HepG2 (cell line): ENCODE data around the gene MTA1. TPM values are rescaled to one million over a fixed set of nuclear protein-coding genes. Genes with fewer than 3 reads are reported as not detected.
A peak's percentile ranks its signal among the peaks of the same experiment; 100 is the strongest.

Experiments used
- ATAC-seq: fragments of 200-7000 bp; cut with Tn5 transposase; 3 replicates; pipeline ENCODE4 v1.9.1; 2020; ENCODE audit warnings: mild to moderate bottlenecking, moderate library complexity
- BruUV-seq: library from RNA; stranded (reverse); fragments of 400-500 nt; replicated peaks from 2 replicates; lab custom pipeline; 2021; lab: Mats Ljungman, UMichigan
- CTCF ChIA-PET: fragments of 300-600 bp; formaldehyde crosslinking; extraction: SDS; loops from one replicate; lab custom pipeline; 2021; ENCODE audit warnings: low total read pairs, inconsistent platforms, low intra/inter-chr PET ratio; lab: Yijun Ruan, JAX
- POLR2A ChIA-PET: fragments of 350-600 bp; sonication (Branson Sonifier 250); formaldehyde crosslinking; loops from one replicate; lab custom pipeline; 2020; ENCODE audit warnings: antibody characterized with exemption, inconsistent platforms; lab: Yijun Ruan, JAX
- DNase-seq: peaks from one replicate; pipeline ENCODE4 v3.0.0-alpha.2; 2015; ENCODE audit warnings: low spot score
- FAIRE-seq: peaks from 3 replicates; lab custom pipeline; 2011; peaks lifted over from hg19 to GRCh38; lab: Jason Lieb, UNC
- H2AFZ ChIP-seq: one replicate; pipeline ENCODE4 v1.6.1; 2011; ENCODE audit warnings: low read length, inconsistent platforms
- H3K27ac ChIP-seq: fragments of 300-600 bp; 3 replicates; pipeline ENCODE4 v1.8.0; 2011; ENCODE audit warnings: mixed run types, mild to moderate bottlenecking, mixed read lengths, low read length, inconsistent platforms; ENCODE audit not compliant: insufficient read depth; ENCODE audit errors: extremely low read length
- H3K27me3 ChIP-seq, 2 experiments: fragments of 200-600 bp in 1 of 2; 2 replicates in 1 of 2; 3 replicates in 1 of 2; pipeline versions ENCODE4 v1.6.0 to v1.8.0; 2011; ENCODE audit warnings: low read length in 2 of 2, mild to moderate bottlenecking in 2 of 2, moderate library complexity in 2 of 2, inconsistent platforms in 1 of 2; ENCODE audit not compliant: insufficient read depth in 2 of 2, control insufficient read depth in 1 of 2
- H3K36me3 ChIP-seq, 2 experiments: fragments of 200-600 bp in 1 of 2; replicated peaks in 1 of 2; 2 replicates in 1 of 2; 3 replicates in 1 of 2; pipeline versions ENCODE4 v1.5.1 to v1.8.0; 2011; ENCODE audit warnings: low read length in 2 of 2, inconsistent platforms in 1 of 2; ENCODE audit not compliant: insufficient read depth in 2 of 2, control insufficient read depth in 1 of 2
- H3K4me1 ChIP-seq: 2 replicates; pipeline ENCODE4 v1.5.1; 2012; ENCODE audit warnings: low read length, inconsistent platforms; ENCODE audit not compliant: insufficient read depth
- H3K4me2 ChIP-seq: 2 replicates; pipeline ENCODE4 v1.6.0; 2011; ENCODE audit warnings: low read depth, low read length, inconsistent platforms
- H3K4me3 ChIP-seq, 3 experiments: fragments of 200-600 bp in 1 of 3; sonication (generic), shearing (Covaris generic) in 1 of 3; replicated peaks in 1 of 3; 2 replicates each; pipeline ENCODE4 v1.5.1; 2011 to 2016; ENCODE audit warnings: low read length in 3 of 3, inconsistent platforms in 2 of 3, low read depth in 2 of 3, mild to moderate bottlenecking in 2 of 3, control low read depth in 1 of 3, mixed read lengths in 1 of 3; ENCODE audit not compliant: insufficient read depth in 1 of 3
- H3K79me2 ChIP-seq: one replicate; pipeline ENCODE4 v1.6.1; 2011; ENCODE audit warnings: low read length, inconsistent platforms; ENCODE audit not compliant: insufficient read depth
- H3K9ac ChIP-seq: 2 replicates; pipeline ENCODE4 v1.6.0; 2011; ENCODE audit warnings: mild to moderate bottlenecking, low read depth, low read length, inconsistent platforms; ENCODE audit not compliant: insufficient read depth
- H3K9me3 ChIP-seq: 2 replicates; pipeline ENCODE4 v1.5.1; 2012; ENCODE audit warnings: mild to moderate bottlenecking, low read length
- H4K20me1 ChIP-seq: 2 replicates; pipeline ENCODE4 v1.6.0; 2011; ENCODE audit warnings: inconsistent platforms, mild to moderate bottlenecking, low read length, moderate library complexity; ENCODE audit not compliant: insufficient read depth
- AGO2 ChIP-seq: fragments of 200-400 bp; formaldehyde crosslinking; optimal IDR thresholded peaks from 2 replicates; pipeline ENCODE3; 2017; ENCODE audit warnings: mild to moderate bottlenecking, low read depth, low read length, moderate library complexity
- MYC ChIP-seq: sonication (generic); formaldehyde crosslinking; IDR thresholded peaks from 2 replicates; pipeline ENCODE4 v1.9.0; 2021; ENCODE audit warnings: missing genetic modification reagents, borderline replicate concordance
- NCOA2 ChIP-seq: sonication (generic); formaldehyde crosslinking; IDR thresholded peaks from 2 replicates; pipeline ENCODE4 v1.8.0; 2022; ENCODE audit warnings: inconsistent platforms
- NR2C2 ChIP-seq: sonication (generic); formaldehyde crosslinking; IDR thresholded peaks from 2 replicates; pipeline ENCODE4 v1.4.0; 2020; ENCODE audit warnings: missing genetic modification reagents, mild to moderate bottlenecking, moderate library complexity, borderline replicate concordance
- PHF8 ChIP-seq: sonication (generic); formaldehyde crosslinking; IDR thresholded peaks from 2 replicates; pipeline ENCODE4 v1.5.0; 2020; ENCODE audit warnings: missing genetic modification reagents
- POGZ ChIP-seq: sonication (generic); formaldehyde crosslinking; IDR thresholded peaks from 2 replicates; pipeline ENCODE4 v1.4.0; 2020; ENCODE audit warnings: mild to moderate bottlenecking, missing genetic modification reagents
- RXRA ChIP-seq: sonication (generic); formaldehyde crosslinking; IDR thresholded peaks from 2 replicates; pipeline ENCODE4 v1.5.1; 2020; ENCODE audit warnings: missing genetic modification reagents
- ZFY ChIP-seq: sonication (generic); formaldehyde crosslinking; IDR thresholded peaks from 2 replicates; pipeline ENCODE4 v1.4.0; 2020; ENCODE audit warnings: missing genetic modification reagents
- ZNF10 ChIP-seq: sonication (generic); formaldehyde crosslinking; IDR thresholded peaks from 2 replicates; pipeline ENCODE4 v1.4.0; 2020; ENCODE audit warnings: mild to moderate bottlenecking, low read depth, missing genetic modification reagents, borderline replicate concordance
- ZNF619 ChIP-seq: sonication (generic); formaldehyde crosslinking; IDR thresholded peaks from 2 replicates; pipeline ENCODE4 v1.4.0; 2020; ENCODE audit warnings: mild to moderate bottlenecking, missing genetic modification reagents
- WGBS: methylation state at CpG from one replicate; pipeline ENCODE4 v1.1.6; 2017; ENCODE audit warnings: low lambda C conversion rate; 5-methylcytosine and 5-hydroxymethylcytosine counted together
- in situ Hi-C: cut with HindIII; loops from 2 replicates; pipeline ENCODE4 v1.10.0; 2017; ENCODE audit warnings: low pct_unique_long_range_greater_than_20kb; ENCODE audit not compliant: extremely low pct_ligation_motif_present
- intact Hi-C: fragments of 100-400 bp; cut with micrococcal nuclease; formaldehyde crosslinking; loops from one replicate; pipeline ENCODE4 v1.10.0; 2022; ENCODE audit not compliant: unreplicated experiment
- polyA plus RNA-seq, 8 experiments: library from polyadenylated mRNA; depleted of rRNA in 3 of 8; stranded (reverse) in 7 of 8; unstranded in 1 of 8; fragments of >200 nt; fragmentation: Illumina TruSeq in 4 of 8; extraction: Trizol in 4 of 8; gene quantifications; 2 replicates each; pipeline versions ENCODE4 v1.2.1 to v1.2.3, GENCODE V29; 2011 to 2016; ENCODE audit warnings: low read depth in 4 of 8, missing spikeins in 1 of 8, mixed read lengths in 1 of 8; ENCODE audit not compliant: insufficient read depth in 1 of 8
- total RNA-seq, 5 experiments: library from RNA; depleted of rRNA; stranded (reverse); fragments of >200 nt; fragmentation: Illumina TruSeq; extraction: Trizol; gene quantifications; 2 replicates each; pipeline ENCODE4 v1.2.3, GENCODE V29; 2016; ENCODE audit warnings: low read depth in 1 of 5
- TF ChIP-seq, protein P1 (sequence below): sonication (generic); formaldehyde crosslinking; IDR thresholded peaks from 2 replicates; pipeline ENCODE4 v1.4.0; 2020; ENCODE audit warnings: mild to moderate bottlenecking, missing genetic modification reagents
- TF ChIP-seq, protein P2 (sequence below): sonication (generic); formaldehyde crosslinking; IDR thresholded peaks from 2 replicates; pipeline ENCODE4 v1.5.0; 2020; ENCODE audit warnings: mild to moderate bottlenecking, missing genetic modification reagents
- TF ChIP-seq, protein P3 (sequence below): sonication (generic); formaldehyde crosslinking; IDR thresholded peaks from 2 replicates; pipeline ENCODE4 v1.4.0; 2020; ENCODE audit warnings: missing genetic modification reagents, low read depth, mild to moderate bottlenecking, borderline replicate concordance
- TF ChIP-seq, protein P4 (sequence below): sonication (generic); formaldehyde crosslinking; IDR thresholded peaks from 2 replicates; pipeline ENCODE4 v1.4.0; 2020; ENCODE audit warnings: mild to moderate bottlenecking, missing genetic modification reagents

The MTA1 gene
- total and polyA plus RNA-seq, 2 of the 13 experiments (the other 11 are each of a cell fraction or from before 2014, with no cell fraction given) = 35.2 to 85.8 TPM

DNA sequence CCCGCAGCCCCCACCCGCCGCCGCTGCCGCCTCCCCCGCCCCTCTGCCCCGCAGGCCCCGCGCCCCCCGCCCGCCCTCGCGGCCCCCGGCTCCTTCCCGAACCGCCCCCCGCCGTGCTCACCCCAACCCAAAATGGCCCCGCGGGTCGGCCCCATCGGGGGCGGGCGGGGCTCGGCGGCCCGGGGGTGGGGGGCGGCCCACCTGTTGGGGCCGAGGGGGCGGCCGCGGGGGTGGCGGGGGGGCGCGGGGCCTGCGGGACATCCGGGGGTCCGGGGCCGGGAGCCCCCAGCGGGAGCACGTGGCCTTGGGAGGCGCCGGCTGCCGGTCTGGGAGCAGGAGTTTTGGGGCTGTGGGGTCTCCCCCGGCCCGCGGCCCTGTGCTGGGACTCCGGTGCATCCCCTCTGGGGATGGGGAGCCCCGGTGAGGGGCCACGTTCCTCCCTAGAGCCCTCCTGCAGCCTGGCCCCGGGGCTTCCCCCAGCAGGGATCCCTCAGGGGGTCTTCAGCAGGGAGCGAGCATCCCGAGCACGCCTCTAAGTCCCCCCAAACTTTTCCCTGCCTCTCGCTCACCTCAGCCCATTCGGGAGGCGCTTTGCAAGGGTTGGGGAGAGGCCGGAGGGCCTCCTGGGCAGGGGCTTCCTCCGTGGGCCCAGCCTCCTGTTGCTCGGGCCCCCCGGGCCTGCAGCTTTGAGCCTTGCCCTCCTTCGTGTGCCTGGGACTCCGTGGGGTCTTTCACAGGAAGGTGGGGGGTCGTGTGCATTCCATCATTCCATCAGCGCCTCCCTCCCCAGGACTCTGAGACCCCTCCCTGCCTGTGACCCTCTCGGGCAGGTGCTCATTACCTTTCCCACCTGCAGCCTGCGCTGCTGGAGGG is 710 bp downstream of the MTA1 start:
- 0 out of 2 replicates have a peak, but pooled peaks cover 2% of the 10 kb centered on the region for H4K20me1 ChIP-seq
- H3K79me2 ChIP-seq = peaks cover 46% of the 10 kb centered on the region
- FAIRE-seq (no peak), DNase-seq (no peak), ATAC-seq (no peak)
- H3K27me3 ChIP-seq = no peaks in the 10 kb centered on the region; a peak in 1 of 5 replicates
- intact Hi-C loops (no loop called here), in situ Hi-C loops (loop anchor here (5.0 kb wide), 1 partner anchor 107 kb away; the partner anchor contains the start of gene TMEM121)
- WGBS = 14% methylated on average over 2 of the region's 67 CpGs
- H3K4me3 ChIP-seq = peak overlapping the region; percentile 67 to 89 (median 88)
- no peak overlapping the region for H2AFZ ChIP-seq
- BruUV-seq = no TSS peak
- CTCF ChIA-PET = no interaction called here
- peak overlapping the region; percentile 72 for H3K27ac ChIP-seq
- H3K9ac ChIP-seq = peak overlapping the region; percentile 89
- peak overlapping the region; percentile 81 for H3K4me2 ChIP-seq
- peaks cover 1 to 7% of the 10 kb centered on the region in 2 experiments; a peak in 2 of 5 replicates for H3K36me3 ChIP-seq
- H3K9me3 ChIP-seq = no peaks in the 10 kb centered on the region
- peaks cover 43% of the 10 kb centered on the region for H3K4me1 ChIP-seq
- POLR2A ChIA-PET = no interaction called here
- TF ChIP-seq PHF8 (peak; percentile 45), POGZ (CRISPR knock-in tag) (no peak), AGO2 (peak; percentile 45), MYC (CRISPR knock-in tag) (peak; percentile 44; the same call in 1 of the 2 replicates), RXRA (CRISPR knock-in tag) (0 out of 2 replicates have a peak, but pooled peaks have one; percentile 10), NR2C2 (0 out of 2 replicates have a peak, but pooled peaks have one; percentile 29), ZFY (CRISPR knock-in tag) (peak; percentile 23; the same call in 1 of the 2 replicates), NCOA2 (CRISPR knock-in tag) (no peak), ZNF10 (CRISPR knock-in tag) (no peak), ZNF619 (CRISPR knock-in tag) (no peak)
- TF ChIP-seq, protein P1, sequence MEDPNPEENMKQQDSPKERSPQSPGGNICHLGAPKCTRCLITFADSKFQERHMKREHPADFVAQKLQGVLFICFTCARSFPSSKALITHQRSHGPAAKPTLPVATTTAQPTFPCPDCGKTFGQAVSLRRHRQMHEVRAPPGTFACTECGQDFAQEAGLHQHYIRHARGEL = 0 out of 2 replicates have a peak, but pooled peaks have one; percentile 19
- TF ChIP-seq, protein P2, sequence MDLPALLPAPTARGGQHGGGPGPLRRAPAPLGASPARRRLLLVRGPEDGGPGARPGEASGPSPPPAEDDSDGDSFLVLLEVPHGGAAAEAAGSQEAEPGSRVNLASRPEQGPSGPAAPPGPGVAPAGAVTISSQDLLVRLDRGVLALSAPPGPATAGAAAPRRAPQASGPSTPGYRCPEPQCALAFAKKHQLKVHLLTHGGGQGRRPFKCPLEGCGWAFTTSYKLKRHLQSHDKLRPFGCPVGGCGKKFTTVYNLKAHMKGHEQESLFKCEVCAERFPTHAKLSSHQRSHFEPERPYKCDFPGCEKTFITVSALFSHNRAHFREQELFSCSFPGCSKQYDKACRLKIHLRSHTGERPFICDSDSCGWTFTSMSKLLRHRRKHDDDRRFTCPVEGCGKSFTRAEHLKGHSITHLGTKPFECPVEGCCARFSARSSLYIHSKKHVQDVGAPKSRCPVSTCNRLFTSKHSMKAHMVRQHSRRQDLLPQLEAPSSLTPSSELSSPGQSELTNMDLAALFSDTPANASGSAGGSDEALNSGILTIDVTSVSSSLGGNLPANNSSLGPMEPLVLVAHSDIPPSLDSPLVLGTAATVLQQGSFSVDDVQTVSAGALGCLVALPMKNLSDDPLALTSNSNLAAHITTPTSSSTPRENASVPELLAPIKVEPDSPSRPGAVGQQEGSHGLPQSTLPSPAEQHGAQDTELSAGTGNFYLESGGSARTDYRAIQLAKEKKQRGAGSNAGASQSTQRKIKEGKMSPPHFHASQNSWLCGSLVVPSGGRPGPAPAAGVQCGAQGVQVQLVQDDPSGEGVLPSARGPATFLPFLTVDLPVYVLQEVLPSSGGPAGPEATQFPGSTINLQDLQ (CRISPR knock-in tag) = no peak
- TF ChIP-seq, protein P3, sequence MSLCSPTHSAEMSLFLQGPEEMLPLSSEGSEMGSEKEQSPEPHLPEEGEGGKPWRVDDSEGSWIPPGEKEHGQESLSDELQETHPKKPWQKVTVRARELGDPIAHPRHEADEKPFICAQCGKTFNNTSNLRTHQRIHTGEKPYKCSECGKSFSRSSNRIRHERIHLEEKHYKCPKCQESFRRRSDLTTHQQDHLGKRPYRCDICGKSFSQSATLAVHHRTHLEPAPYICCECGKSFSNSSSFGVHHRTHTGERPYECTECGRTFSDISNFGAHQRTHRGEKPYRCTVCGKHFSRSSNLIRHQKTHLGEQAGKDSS (CRISPR knock-in tag) = no peak
- TF ChIP-seq, protein P4, sequence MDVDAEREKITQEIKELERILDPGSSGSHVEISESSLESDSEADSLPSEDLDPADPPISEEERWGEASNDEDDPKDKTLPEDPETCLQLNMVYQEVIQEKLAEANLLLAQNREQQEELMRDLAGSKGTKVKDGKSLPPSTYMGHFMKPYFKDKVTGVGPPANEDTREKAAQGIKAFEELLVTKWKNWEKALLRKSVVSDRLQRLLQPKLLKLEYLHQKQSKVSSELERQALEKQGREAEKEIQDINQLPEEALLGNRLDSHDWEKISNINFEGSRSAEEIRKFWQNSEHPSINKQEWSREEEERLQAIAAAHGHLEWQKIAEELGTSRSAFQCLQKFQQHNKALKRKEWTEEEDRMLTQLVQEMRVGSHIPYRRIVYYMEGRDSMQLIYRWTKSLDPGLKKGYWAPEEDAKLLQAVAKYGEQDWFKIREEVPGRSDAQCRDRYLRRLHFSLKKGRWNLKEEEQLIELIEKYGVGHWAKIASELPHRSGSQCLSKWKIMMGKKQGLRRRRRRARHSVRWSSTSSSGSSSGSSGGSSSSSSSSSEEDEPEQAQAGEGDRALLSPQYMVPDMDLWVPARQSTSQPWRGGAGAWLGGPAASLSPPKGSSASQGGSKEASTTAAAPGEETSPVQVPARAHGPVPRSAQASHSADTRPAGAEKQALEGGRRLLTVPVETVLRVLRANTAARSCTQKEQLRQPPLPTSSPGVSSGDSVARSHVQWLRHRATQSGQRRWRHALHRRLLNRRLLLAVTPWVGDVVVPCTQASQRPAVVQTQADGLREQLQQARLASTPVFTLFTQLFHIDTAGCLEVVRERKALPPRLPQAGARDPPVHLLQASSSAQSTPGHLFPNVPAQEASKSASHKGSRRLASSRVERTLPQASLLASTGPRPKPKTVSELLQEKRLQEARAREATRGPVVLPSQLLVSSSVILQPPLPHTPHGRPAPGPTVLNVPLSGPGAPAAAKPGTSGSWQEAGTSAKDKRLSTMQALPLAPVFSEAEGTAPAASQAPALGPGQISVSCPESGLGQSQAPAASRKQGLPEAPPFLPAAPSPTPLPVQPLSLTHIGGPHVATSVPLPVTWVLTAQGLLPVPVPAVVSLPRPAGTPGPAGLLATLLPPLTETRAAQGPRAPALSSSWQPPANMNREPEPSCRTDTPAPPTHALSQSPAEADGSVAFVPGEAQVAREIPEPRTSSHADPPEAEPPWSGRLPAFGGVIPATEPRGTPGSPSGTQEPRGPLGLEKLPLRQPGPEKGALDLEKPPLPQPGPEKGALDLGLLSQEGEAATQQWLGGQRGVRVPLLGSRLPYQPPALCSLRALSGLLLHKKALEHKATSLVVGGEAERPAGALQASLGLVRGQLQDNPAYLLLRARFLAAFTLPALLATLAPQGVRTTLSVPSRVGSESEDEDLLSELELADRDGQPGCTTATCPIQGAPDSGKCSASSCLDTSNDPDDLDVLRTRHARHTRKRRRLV (CRISPR knock-in tag) = peak; percentile 45; the same call in 1 of the 2 replicates
